ENCODE results near the gene NOSIP. TPM values are rescaled to one million over a fixed set of nuclear protein-coding genes. Genes with fewer than 3 reads are reported as not detected.

Gene NOSIP
- total RNA-seq, 1 donor from 2014 or later: 48.7 TPM

GRCh38 chr19:49616945-49617344 lies 36.6 kb upstream of the NOSIP start:
- no peak overlapping the region for H3K27ac ChIP-seq
- H3K4me3 ChIP-seq: no peak overlapping the region
- ATAC-seq (no peak), DNase-seq (no peak)
- no peaks in the 10 kb centered on the region for H3K9me3 ChIP-seq
- H3K27me3 ChIP-seq: no peaks in the 10 kb centered on the region
- H3K36me3 ChIP-seq: peaks cover 65% of the 10 kb centered on the region
- no peak for TF ChIP-seq CTCF (IDR thresholded peaks at IDR 0.05)
- H3K4me1 ChIP-seq: no peaks in the 10 kb centered on the region
- intact Hi-C loops (cut with DNase I): no loop called here

- H3K27me3 ChIP-seq: no peaks in the 10 kb centered on the region
- DNase-seq (no peak), ATAC-seq (no peak)
- H3K4me1 ChIP-seq: no peaks in the 10 kb centered on the region
- intact Hi-C loops (cut with DNase I): no loop called here
- H3K27ac ChIP-seq: no peak overlapping the region
- H3K36me3 ChIP-seq: peaks cover 61% of the 10 kb centered on the region
- no peak for TF ChIP-seq CTCF (IDR thresholded peaks at IDR 0.05)
- no peaks in the 10 kb centered on the region for H3K9me3 ChIP-seq
- no peak overlapping the region for H3K4me3 ChIP-seq
These were observed 36.2 kb upstream of the NOSIP start for GRCh38 chr19:49616532-49616931.

GRCh38 chr19:49615861-49616260 lies 35.5 kb upstream of the NOSIP start:
- no peak overlapping the region for H3K4me3 ChIP-seq
- DNase-seq (no peak), ATAC-seq (no peak)
- peaks cover 62% of the 10 kb centered on the region for H3K36me3 ChIP-seq
- H3K27ac ChIP-seq: no peak overlapping the region
- no peaks in the 10 kb centered on the region for H3K27me3 ChIP-seq
- H3K4me1 ChIP-seq: no peaks in the 10 kb centered on the region
- intact Hi-C loops (cut with DNase I): no loop called here
- no peaks in the 10 kb centered on the region for H3K9me3 ChIP-seq
- TF ChIP-seq CTCF (IDR thresholded peaks at IDR 0.05): no peak

GRCh38 chr19:49614096-49614833 lies 33.9 kb upstream of the NOSIP start:
- ATAC-seq: no peak
- H3K9me3 ChIP-seq: no peaks in the 10 kb centered on the region
- no peak overlapping the region for H3K4me3 ChIP-seq
- H3K4me1 ChIP-seq: no peaks in the 10 kb centered on the region
- intact Hi-C loops (cut with DNase I): no loop called here
- no peak for TF ChIP-seq CTCF (IDR thresholded peaks at IDR 0.05)
- H3K27ac ChIP-seq: no peak overlapping the region
- H3K27me3 ChIP-seq: no peaks in the 10 kb centered on the region
- DNase-seq: no peak
- peaks cover 60% of the 10 kb centered on the region for H3K36me3 ChIP-seq

GRCh38 chr19:49613374-49613773 lies 33.0 kb upstream of the NOSIP start:
- Histone ChIP-seq H3K4me3 (no peak overlapping the region), H3K27me3 (no peaks in the 10 kb centered on the region), H3K4me1 (no peaks in the 10 kb centered on the region), H3K9me3 (no peaks in the 10 kb centered on the region), H3K36me3 (peaks cover 61% of the 10 kb centered on the region), H3K27ac (no peak overlapping the region)
- no peak for TF ChIP-seq CTCF (IDR thresholded peaks at IDR 0.05)
- no peak for ATAC-seq
- intact Hi-C loops (cut with DNase I): no loop called here
- DNase-seq: no peak
